Measurements from ENCODE around the gene PIK3CB. TPM values are rescaled to one million over a fixed set of nuclear protein-coding genes. Genes with fewer than 3 reads are reported as not detected.
"Not testable (repeated sequence)": the region's sequence is repeated elsewhere in the genome, so short reads cannot be mapped to it uniquely, and the experiment has no call there.

PIK3CB gene
- total RNA-seq, 1 donor from 2014 or later: 28.9 TPM

GRCh38 chr3:138768946-138769345, 65.8 kb downstream of the PIK3CB start:
- DNase-seq (ENCODE audit: low spot score in 2 of 2) (no peak), FAIRE-seq (no peak)

- DNase-seq (ENCODE audit: low spot score in 2 of 2) (no peak), FAIRE-seq (no peak)
Observed at GRCh38 chr3:138768125-138768524, 66.6 kb downstream of the PIK3CB start.

DNA sequence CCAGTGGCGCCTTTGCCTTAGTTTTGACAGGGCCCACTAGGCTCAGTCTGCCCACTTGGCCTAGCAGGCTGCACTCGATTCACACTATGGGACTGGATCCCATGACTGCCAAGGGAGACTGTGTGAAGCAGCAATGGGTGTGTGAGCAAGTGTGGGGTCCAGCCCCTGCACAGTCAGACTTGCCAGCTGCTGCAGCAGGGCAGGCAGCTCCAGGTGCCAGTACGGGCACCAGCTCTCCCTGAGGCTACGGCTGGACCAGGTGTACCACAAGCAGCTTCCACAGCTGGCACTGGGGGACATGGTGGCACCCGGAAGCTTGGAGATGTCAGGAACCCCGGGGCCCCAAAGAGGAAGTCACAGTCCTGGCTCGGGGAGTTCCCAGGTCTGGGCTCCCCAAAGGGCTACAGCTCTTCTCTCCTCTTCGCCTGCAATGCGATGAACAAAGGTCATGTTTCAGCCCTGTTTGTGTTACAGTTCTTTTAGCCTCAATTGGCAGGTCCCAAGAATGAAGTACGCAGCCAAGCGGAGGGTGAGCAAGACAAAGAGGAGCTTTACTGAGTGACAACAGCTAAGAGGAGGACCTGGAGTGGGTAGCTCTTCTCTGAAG, 67.1 kb downstream of the PIK3CB start:
- DNase-seq (ENCODE audit: low spot score in 2 of 2) (no peak), FAIRE-seq (no peak)

DNA sequence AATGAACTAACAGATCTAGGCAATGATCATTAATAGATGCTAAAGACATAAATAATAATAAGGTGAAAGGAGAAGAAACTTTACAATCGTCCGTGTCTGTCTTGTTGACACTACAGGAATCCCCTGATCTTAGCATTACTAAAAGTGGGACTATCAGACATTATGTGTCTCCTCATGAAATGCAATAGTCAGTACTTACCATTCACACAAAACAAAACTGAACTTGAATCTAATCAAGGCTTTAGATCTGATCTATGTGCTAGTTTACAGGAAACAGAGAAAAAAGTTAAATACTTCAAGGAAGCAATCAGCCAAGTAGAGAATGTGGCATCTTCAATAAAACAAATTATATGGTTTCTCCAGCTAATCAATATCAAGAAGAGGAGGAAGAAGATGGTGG, 73.7 kb downstream of the PIK3CB start:
- no peak for DNase-seq (ENCODE audit: low spot score in 2 of 2)
- FAIRE-seq: no peak

- DNase-seq (ENCODE audit: low spot score in 2 of 2) (no peak), FAIRE-seq (no peak)
Observed at GRCh38 chr3:138748190-138748589, 86.5 kb downstream of the PIK3CB start.

DNA sequence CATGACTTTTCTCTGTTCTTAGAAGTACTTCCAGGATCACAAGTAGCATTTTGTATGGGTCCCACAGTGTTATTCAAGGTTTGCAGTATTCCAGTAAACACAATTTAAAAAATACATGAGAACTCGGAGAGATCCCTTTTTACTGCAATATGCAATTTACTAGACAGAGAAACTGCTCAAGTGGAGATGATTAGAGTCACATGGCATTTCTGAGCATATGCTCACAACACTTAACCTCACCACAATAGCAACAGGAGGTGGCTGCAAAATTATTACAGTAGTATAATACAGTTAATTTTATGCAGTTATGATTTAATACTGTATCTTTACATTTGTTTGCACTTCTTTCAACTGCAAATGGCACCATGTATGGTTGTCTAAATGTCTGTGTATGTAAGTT, 87.5 kb downstream of the PIK3CB start:
- no peak for FAIRE-seq
- no peak for DNase-seq (ENCODE audit: low spot score in 2 of 2)

DNA sequence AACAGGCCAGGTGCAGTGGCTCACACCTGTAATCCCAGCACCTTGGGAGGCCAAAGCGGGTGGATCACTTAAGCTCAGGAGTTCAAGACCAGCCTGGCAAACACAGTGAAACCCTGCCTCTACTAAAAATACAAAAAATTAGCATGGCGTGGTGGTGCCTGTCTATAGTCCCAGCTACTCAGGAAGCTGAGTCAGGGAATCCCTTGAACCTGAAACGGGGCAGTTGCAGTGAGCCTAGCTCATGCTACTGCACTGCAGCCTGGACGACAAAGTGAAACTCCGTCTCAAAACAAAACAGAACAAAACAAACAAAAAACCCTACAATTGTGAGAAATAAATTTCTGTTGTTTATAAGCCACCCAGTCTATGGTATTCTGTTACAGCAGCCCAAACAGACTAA, 94.7 kb downstream of the PIK3CB start:
- no peak for DNase-seq (ENCODE audit: low spot score in 2 of 2)
- no peak for FAIRE-seq

- DNase-seq (ENCODE audit: low spot score in 2 of 2) (no peak), FAIRE-seq (no peak)
Observed at GRCh38 chr3:138732456-138732855, 102.3 kb downstream of the PIK3CB start.

- FAIRE-seq (no peak), DNase-seq (ENCODE audit: low spot score in 2 of 2) (no peak)
Observed at GRCh38 chr3:138726946-138727730, 107.6 kb downstream of the PIK3CB start.

DNA sequence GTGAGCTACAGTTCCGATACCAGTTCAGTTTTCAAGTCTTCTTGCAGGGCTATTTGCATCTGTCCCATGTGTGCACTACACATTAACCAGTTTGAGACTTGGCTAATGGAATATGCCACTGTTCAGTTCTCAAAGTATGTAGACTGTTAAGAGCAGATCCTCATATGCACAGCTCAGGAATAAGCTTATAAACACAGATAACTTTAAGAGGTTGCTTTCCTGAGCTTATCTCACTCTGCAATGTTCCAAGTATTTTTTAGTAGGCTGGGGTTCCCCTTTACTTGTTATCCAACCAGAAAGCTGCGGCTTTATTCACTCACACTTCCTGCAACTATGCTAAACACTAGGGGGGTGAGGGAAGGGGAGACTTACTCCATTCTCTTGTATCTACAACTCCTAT, 108.7 kb downstream of the PIK3CB start:
- not testable (repeated sequence) for DNase-seq (ENCODE audit: low spot score in 2 of 2)

GRCh38 chr3:138725116-138725515, 109.6 kb downstream of the PIK3CB start:
- FAIRE-seq (no peak), DNase-seq (ENCODE audit: low spot score in 2 of 2) (no peak)

More for the DNA sequence above, 108.7 kb downstream of the PIK3CB start:
- FAIRE-seq: not testable (repeated sequence)

- DNase-seq (ENCODE audit: low spot score in 2 of 2) (no peak), FAIRE-seq (no peak)
Observed at GRCh38 chr3:138724443-138724842, 110.3 kb downstream of the PIK3CB start.

- no peak for DNase-seq (ENCODE audit: low spot score in 2 of 2)
Observed at GRCh38 chr3:138718849-138719248, 115.9 kb downstream of the PIK3CB start.

DNA sequence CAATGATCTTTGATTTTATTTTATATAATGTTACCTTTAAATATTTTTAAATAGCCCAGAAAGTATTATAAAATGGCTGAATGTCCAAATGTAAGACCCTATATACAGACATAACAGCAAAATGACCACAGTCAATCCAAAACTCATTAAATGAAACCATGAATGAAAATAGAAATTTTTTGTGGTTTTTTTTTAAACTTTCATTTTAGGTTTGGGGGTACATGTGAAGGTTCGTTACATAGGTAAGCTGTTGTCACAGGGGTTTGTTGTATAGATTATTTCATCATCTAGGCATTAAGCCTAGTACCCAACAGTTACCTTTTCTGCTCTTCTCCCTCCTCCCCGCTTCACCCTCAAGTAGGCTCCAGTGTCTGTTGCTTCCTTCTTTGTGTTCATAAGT, 117.4 kb downstream of the PIK3CB start:
- FAIRE-seq (no peak), DNase-seq (ENCODE audit: low spot score in 2 of 2) (no peak)

More at GRCh38 chr3:138718849-138719248, 115.9 kb downstream of the PIK3CB start:
- FAIRE-seq: peak; percentile 23

GRCh38 chr3:138712086-138712485, 122.6 kb downstream of the PIK3CB start:
- FAIRE-seq (no peak), DNase-seq (ENCODE audit: low spot score in 2 of 2) (no peak)

- DNase-seq (ENCODE audit: low spot score in 2 of 2) (no peak), FAIRE-seq (no peak)
Observed at GRCh38 chr3:138705675-138706074, 129.1 kb downstream of the PIK3CB start.

GRCh38 chr3:138696666-138697370, 137.9 kb downstream of the PIK3CB start:
- DNase-seq (ENCODE audit: low spot score in 2 of 2): no peak

DNA sequence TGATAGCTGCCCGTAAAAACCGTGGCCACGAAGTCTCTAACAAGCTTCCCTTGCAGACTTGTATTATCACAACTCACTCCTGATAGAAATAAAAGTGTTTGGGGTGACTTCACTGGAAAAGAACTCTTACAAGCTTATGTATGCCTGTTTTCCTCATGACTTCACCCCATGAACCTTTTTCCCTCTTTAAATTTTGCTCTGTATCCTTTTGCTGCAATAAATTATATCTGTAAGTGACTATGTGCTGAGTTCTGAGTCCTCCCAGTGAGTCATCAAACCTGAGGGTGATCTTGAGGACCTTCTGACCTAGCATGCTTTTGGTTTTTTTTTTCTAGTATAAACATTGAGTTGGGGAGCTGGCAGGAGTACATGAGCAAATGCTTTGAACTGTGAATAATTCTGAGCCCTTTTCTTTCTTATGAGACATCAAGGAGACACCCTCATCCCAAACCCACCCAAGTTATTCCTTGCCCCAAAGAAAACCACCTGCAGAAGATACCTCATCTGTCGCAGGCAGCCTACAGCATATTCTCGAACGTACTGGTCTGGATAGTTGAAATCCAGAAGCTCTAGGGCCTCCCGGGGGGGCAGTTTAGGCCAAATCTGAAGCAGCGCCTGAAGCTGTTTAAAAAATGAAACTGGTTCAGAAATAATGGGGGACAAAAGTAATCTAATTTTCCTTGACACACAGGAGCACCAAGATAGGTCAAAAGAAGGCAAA, 140.3 kb downstream of the PIK3CB start:
- DNase-seq (ENCODE audit: low spot score in 2 of 2) (no peak), FAIRE-seq (no peak)

More at GRCh38 chr3:138696666-138697370, 137.9 kb downstream of the PIK3CB start:
- FAIRE-seq: no peak

GRCh38 chr3:138692152-138692551, 142.6 kb downstream of the PIK3CB start:
- DNase-seq (ENCODE audit: low spot score in 2 of 2) (no peak), FAIRE-seq (no peak)

DNA sequence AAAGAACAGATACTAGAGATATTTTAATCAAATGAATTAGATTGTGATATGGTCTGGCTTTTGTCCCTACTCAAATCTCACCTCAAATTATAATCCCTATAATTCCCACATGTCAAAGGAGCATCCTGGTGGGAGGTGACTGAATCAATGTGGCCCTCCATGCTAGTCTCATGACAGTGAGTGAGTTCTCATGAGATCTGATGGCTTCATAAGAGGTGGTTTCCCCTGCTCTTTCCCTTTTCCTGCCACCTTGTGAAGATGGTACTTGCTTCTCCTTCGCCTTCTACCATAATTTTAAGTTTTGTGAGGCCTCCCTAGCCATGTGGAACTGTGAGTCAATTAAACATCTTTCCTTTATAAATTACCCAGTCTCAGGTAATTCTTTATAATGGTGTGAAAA, 143.4 kb downstream of the PIK3CB start:
- FAIRE-seq (no peak), DNase-seq (ENCODE audit: low spot score in 2 of 2) (no peak)

- DNase-seq (ENCODE audit: low spot score in 2 of 2) (no peak), FAIRE-seq (no peak)
Observed at GRCh38 chr3:138690036-138690435, 144.7 kb downstream of the PIK3CB start.

Measured in frontal cortex (tissue), 4 donors.